Neural progenitor cell (in vitro differentiated cells): Measurements from ENCODE around the gene SWI5. TPM values are rescaled to one million over a fixed set of nuclear protein-coding genes. Genes with fewer than 3 reads are reported as not detected.
"Not testable (repeated sequence)": the region's sequence is repeated elsewhere in the genome, so short reads cannot be mapped to it uniquely, and the experiment has no call there.

ENCODE experiments used
- DNase-seq: peaks from one replicate; pipeline ENCODE4 v3.0.0-alpha.2; 2016; ENCODE audit warnings: low spot score
- H2AFZ ChIP-seq: fragments of 200-600 bp; sonication (generic); replicated peaks from 2 replicates; pipeline ENCODE4 v1.6.1; 2016; ENCODE audit warnings: antibody characterized with exemption
- H3F3A ChIP-seq: fragments of 200-600 bp; sonication (generic); 2 replicates; pipeline ENCODE4 v1.6.1; 2016; ENCODE audit warnings: antibody characterized with exemption, low read depth
- H3K27ac ChIP-seq: fragments of 200-600 bp; sonication (generic); 2 replicates; pipeline ENCODE4 v1.5.1; 2016; ENCODE audit warnings: mild to moderate bottlenecking
- H3K27me3 ChIP-seq: fragments of 200-600 bp; sonication (generic); 2 replicates; pipeline ENCODE4 v1.6.1; 2016; ENCODE audit warnings: mild to moderate bottlenecking, moderate library complexity
- H3K36me3 ChIP-seq: fragments of 200-600 bp; sonication (generic); 2 replicates; pipeline ENCODE4 v1.5.1; 2016
- H3K4me1 ChIP-seq: fragments of 200-600 bp; sonication (generic); 2 replicates; pipeline ENCODE4 v1.6.1; 2016; ENCODE audit warnings: mixed run types
- H3K4me2 ChIP-seq: fragments of 200-600 bp; sonication (generic); 2 replicates; pipeline ENCODE4 v1.6.1; 2016
- H3K4me3 ChIP-seq: fragments of 200-600 bp; sonication (generic); 2 replicates; pipeline ENCODE4 v1.5.1; 2016
- H3K79me2 ChIP-seq: fragments of 200-600 bp; sonication (generic); 2 replicates; pipeline ENCODE4 v1.6.1; 2016; ENCODE audit warnings: low read depth
- H3K9ac ChIP-seq: fragments of 200-600 bp; sonication (generic); 2 replicates; pipeline ENCODE4 v1.6.1; 2016
- H3K9me3 ChIP-seq: fragments of 200-600 bp; sonication (generic); 2 replicates; pipeline ENCODE4 v1.5.1; 2016; ENCODE audit warnings: low read depth
- H4K20me1 ChIP-seq: fragments of 200-600 bp; sonication (generic); 2 replicates; pipeline ENCODE4 v1.6.1; 2016; ENCODE audit warnings: low read depth
- H3K27ac Mint-ChIP-seq: 3 replicates; pipeline ENCODE4 v1.8.0; 2021; ENCODE audit warnings: mixed read lengths
- H3K27me3 Mint-ChIP-seq: 2 replicates; pipeline ENCODE4 v1.8.0; 2022; ENCODE audit warnings: low read depth, mild to moderate bottlenecking, inconsistent platforms, moderate library complexity, mixed read lengths; ENCODE audit not compliant: insufficient read depth
- H3K36me3 Mint-ChIP-seq: 3 replicates; pipeline ENCODE4 v1.8.0; 2021; ENCODE audit warnings: mixed read lengths
- H3K4me1 Mint-ChIP-seq: 3 replicates; pipeline ENCODE4 v1.8.0; 2021; ENCODE audit warnings: mixed read lengths
- H3K4me3 Mint-ChIP-seq: 3 replicates; pipeline ENCODE4 v1.8.0; 2021; ENCODE audit warnings: mild to moderate bottlenecking, moderate library complexity, mixed read lengths
- H3K9me3 Mint-ChIP-seq: 3 replicates; pipeline ENCODE4 v1.8.0; 2020; ENCODE audit warnings: mixed read lengths
- CTCF ChIP-seq: fragments of 200-600 bp; sonication (generic); IDR thresholded peaks from 2 replicates; pipeline ENCODE4 v1.5.1; 2017; ENCODE audit warnings: antibody characterized with exemption, mild to moderate bottlenecking
- EZH2 ChIP-seq: fragments of 200-600 bp; sonication (generic); IDR thresholded peaks from 2 replicates; pipeline ENCODE4 v1.6.1; 2017; ENCODE audit warnings: antibody characterized with exemption, mild to moderate bottlenecking, moderate library complexity
- EZH2phosphoT487 ChIP-seq: fragments of 200-600 bp; sonication (generic); IDR thresholded peaks from 2 replicates; pipeline ENCODE4 v1.6.1; 2017; ENCODE audit warnings: antibody characterized with exemption
- total RNA-seq: library from RNA; depleted of rRNA; stranded (reverse); fragments of >200 nt; gene quantifications from 2 replicates; pipeline ENCODE4 v1.2.3, GENCODE V29; 2015; ENCODE audit warnings: low replicate concordance

SWI5 gene
- total RNA-seq = 15.0 and 21.5 TPM in 2 replicates

GRCh38 chr9:128276008-128276573 is at the start of gene SWI5:
SWI5 (plus strand) TSS chr9:128276276.
- Mint-ChIP-seq H3K27me3 (no peaks in the 10 kb centered on the region), H3K27ac (peak within 1 kb of the TSS; percentile 72), H3K4me3 (peak within 1 kb of the TSS; percentile 92), H3K36me3 (peaks cover 16% of the 10 kb centered on the region), H3K9me3 (no peaks in the 10 kb centered on the region), H3K4me1 (peaks cover 26% of the 10 kb centered on the region)
- TF ChIP-seq EZH2phosphoT487 (no peak), CTCF (no peak), EZH2 (no peak)
- Histone ChIP-seq H3K4me1 (peaks cover 6% of the 10 kb centered on the region), H3K4me3 (peak within 1 kb of the TSS; percentile 82), H3K36me3 (no peaks in the 10 kb centered on the region), H3K9me3 (no peaks in the 10 kb centered on the region), H3F3A (no peaks in the 10 kb centered on the region), H3K27me3 (no peaks in the 10 kb centered on the region), H3K4me2 (peak within 1 kb of the TSS; percentile 84), H3K79me2 (peaks cover 21% of the 10 kb centered on the region), H3K9ac (peak within 1 kb of the TSS; percentile 61), H2AFZ (peak within 1 kb of the TSS; percentile 81), H4K20me1 (peaks cover 14% of the 10 kb centered on the region), H3K27ac (no peak within 1 kb of the TSS)
- DNase-seq = peak; percentile 100

GRCh38 chr9:128226412-128226801 is 49.7 kb upstream of the SWI5 start:
- H3K79me2 ChIP-seq = no peaks in the 10 kb centered on the region
- no peaks in the 10 kb centered on the region for H3K9me3 Mint-ChIP-seq
- H3K4me3 ChIP-seq = no peak overlapping the region
- no peak overlapping the region for H3K27ac ChIP-seq
- H3K27me3 ChIP-seq = no peaks in the 10 kb centered on the region
- DNase-seq = no peak
- H3K4me1 Mint-ChIP-seq = peaks cover 8% of the 10 kb centered on the region
- H3F3A ChIP-seq = no peaks in the 10 kb centered on the region
- H3K4me2 ChIP-seq = no peak overlapping the region
- H3K27ac Mint-ChIP-seq = no peak overlapping the region
- TF ChIP-seq CTCF (no peak), EZH2phosphoT487 (no peak), EZH2 (no peak)
- H4K20me1 ChIP-seq = no peaks in the 10 kb centered on the region
- H3K9ac ChIP-seq = no peak overlapping the region
- no peaks in the 10 kb centered on the region for H3K4me1 ChIP-seq
- no peak overlapping the region for H3K4me3 Mint-ChIP-seq
- no peaks in the 10 kb centered on the region for H3K36me3 ChIP-seq
- H3K36me3 Mint-ChIP-seq = peaks cover 16% of the 10 kb centered on the region
- H2AFZ ChIP-seq = no peak overlapping the region
- H3K9me3 ChIP-seq = no peaks in the 10 kb centered on the region
- H3K27me3 Mint-ChIP-seq = no peaks in the 10 kb centered on the region

- not testable (repeated sequence) for H3K36me3 ChIP-seq, H3K9ac ChIP-seq, H3K9me3 Mint-ChIP-seq, H2AFZ ChIP-seq, H3K27ac Mint-ChIP-seq, H3K9me3 ChIP-seq, H3K36me3 Mint-ChIP-seq, H3K27me3 ChIP-seq, H3K4me2 ChIP-seq, H3K79me2 ChIP-seq, H4K20me1 ChIP-seq, H3F3A ChIP-seq, H3K4me1 ChIP-seq, H3K4me1 Mint-ChIP-seq, DNase-seq, H3K4me3 Mint-ChIP-seq, H3K4me3 ChIP-seq, H3K27ac ChIP-seq, H3K27me3 Mint-ChIP-seq
Measured at GRCh38 chr9:128230897-128231296, 45.2 kb upstream of the SWI5 start.

- H3K9me3 ChIP-seq = no peaks in the 10 kb centered on the region
- H3K79me2 ChIP-seq = no peaks in the 10 kb centered on the region
- H3K9me3 Mint-ChIP-seq = no peaks in the 10 kb centered on the region
- no peak for DNase-seq
- no peak overlapping the region for H3K4me3 Mint-ChIP-seq
- no peaks in the 10 kb centered on the region for H3K27me3 Mint-ChIP-seq
- peak overlapping the region; percentile 74 for H3K27ac Mint-ChIP-seq
- H3K36me3 ChIP-seq = no peaks in the 10 kb centered on the region
- TF ChIP-seq CTCF (no peak), EZH2phosphoT487 (no peak), EZH2 (no peak)
- no peaks in the 10 kb centered on the region for H4K20me1 ChIP-seq
- no peak overlapping the region for H3K9ac ChIP-seq
- H3K4me1 Mint-ChIP-seq = no peaks in the 10 kb centered on the region
- H3K27me3 ChIP-seq = no peaks in the 10 kb centered on the region
- H3K27ac ChIP-seq = no peak overlapping the region
- no peaks in the 10 kb centered on the region for H3F3A ChIP-seq
- H3K4me3 ChIP-seq = no peak overlapping the region
- H2AFZ ChIP-seq = no peak overlapping the region
- no peaks in the 10 kb centered on the region for H3K4me1 ChIP-seq
- no peak overlapping the region for H3K4me2 ChIP-seq
- peaks cover 5% of the 10 kb centered on the region for H3K36me3 Mint-ChIP-seq
Measured at GRCh38 chr9:128231638-128232527, 44.2 kb upstream of the SWI5 start.
